NCI-H526 treated with DMSO at 0.1 percent for 48 hours (cell line): ENCODE results near the gene ELAPOR1.

Experiments used
- DNase-seq: peaks from one replicate; lab custom pipeline; 2025; lab: John Stamatoyannopoulos, UW

Gene ELAPOR1

GRCh38 chr1:109094871-109095270, 19.0 kb upstream of the ELAPOR1 start:
- DNase-seq: no peak

- no peak for DNase-seq
Measured at GRCh38 chr1:109095631-109096030, 18.3 kb upstream of the ELAPOR1 start.

DNA sequence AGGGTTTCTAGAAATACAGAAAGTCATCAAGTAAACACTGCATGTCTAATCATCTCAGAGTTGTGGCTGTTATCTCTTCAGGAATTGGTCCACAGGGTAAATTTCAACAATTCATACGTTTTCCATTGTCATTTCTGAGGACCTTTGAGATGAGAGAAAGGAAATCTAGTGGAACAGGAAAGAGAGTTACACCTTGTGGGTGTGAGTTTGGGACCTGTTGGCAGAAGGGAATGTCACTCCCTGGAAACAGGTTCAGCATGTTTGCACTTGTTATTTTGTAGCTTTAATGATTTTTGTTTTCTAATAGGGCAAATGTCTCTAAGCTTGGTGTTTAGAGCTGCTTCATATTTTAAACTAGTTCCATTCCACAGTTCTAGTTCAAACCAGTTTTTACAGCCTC, 17.8 kb upstream of the ELAPOR1 start:
- no peak for DNase-seq

- peak; percentile 98 for DNase-seq
Measured at GRCh38 chr1:109099938-109100773, 13.8 kb upstream of the ELAPOR1 start.

DNA sequence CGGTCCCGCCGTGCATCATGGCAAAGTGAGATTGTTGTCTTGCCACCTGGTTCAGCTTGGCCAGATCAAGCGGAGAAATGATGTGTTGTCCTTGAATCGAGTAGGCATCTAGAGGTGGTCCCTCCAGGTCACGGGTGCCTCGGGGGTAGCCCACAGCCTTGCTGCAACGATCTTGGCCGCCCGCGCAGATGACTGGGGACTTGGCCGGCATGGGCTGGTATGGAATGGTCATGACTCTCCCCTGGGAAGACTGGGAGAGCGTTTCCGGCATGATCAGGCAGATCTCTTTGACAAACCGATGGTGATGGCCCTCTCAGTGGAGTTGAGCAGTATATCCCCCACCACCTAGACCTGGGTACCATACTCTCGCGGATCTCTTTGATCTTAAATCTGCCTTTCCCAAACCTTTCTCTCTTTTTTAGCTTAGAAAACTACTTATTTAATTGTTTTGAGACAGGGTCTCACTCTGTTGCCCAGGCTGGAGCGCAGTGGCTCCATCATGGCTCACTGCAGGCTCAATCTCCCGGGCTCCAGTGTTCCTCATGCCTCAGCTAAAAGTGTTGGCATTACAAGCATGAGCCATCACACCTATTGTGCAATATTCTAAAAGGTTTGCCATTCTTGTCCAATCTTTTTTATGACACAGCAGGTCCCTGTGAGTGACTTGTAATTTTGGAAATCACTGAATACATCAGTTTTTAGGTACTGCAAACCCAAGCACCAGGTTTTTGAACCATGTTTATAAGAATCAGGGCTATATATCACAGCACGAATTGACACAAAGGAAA, 9.4 kb upstream of the ELAPOR1 start:
- DNase-seq: no peak

GRCh38 chr1:109105881-109106280, 8.0 kb upstream of the ELAPOR1 start:
- no peak for DNase-seq

- no peak for DNase-seq
Measured at GRCh38 chr1:109107785-109108184, 6.1 kb upstream of the ELAPOR1 start.

DNA sequence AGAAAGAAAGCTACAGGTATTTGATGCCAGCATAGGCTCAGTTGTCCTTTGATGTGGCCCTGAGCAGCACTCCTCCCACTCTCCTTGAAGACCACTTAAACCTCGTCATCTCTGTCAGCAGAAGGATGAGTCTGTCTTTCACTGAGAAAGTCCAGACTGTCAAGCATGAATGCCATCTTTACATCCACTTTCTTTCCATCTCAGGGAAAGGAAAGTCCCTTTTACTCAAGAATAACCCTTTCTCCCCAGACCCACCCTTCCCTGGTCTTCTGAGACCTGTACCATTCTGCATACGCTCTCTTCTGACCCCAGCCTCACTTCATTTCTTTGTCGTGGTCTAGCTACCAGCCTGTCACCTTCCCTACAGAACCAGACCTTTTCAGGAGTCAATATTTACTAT, 4.0 kb upstream of the ELAPOR1 start:
- DNase-seq: no peak

DNA sequence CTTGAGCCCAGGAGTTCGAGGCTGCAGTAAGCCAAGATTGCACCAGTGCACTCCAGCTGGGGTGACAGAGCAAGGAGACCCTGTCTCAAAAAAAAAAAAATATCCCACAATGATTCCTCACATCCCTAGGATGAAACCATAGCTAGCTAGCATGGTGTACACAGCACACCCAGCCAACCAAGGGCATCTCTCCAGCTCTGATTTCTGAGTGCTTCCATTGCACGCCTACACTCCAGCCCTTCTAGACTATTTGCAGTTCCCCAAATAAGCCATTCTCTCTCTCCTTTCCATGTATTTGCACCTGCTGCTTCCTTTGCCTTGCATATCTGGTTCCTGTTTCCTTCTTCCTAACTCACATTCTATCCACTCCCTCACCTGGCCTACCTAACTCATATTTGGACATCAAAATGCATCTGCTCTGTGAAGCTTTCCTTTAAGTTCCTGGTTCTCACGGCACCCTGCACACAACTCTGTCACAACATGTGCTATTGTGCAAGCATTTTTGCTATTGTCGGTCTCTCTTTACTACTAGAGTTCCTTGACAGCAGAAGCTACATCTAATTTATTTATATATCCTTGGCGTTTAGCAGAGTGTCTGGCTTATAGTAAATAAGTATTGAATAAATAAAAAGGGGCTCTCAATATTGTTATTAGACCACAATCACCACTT, 2.4 kb upstream of the ELAPOR1 start:
- no peak for DNase-seq

DNA sequence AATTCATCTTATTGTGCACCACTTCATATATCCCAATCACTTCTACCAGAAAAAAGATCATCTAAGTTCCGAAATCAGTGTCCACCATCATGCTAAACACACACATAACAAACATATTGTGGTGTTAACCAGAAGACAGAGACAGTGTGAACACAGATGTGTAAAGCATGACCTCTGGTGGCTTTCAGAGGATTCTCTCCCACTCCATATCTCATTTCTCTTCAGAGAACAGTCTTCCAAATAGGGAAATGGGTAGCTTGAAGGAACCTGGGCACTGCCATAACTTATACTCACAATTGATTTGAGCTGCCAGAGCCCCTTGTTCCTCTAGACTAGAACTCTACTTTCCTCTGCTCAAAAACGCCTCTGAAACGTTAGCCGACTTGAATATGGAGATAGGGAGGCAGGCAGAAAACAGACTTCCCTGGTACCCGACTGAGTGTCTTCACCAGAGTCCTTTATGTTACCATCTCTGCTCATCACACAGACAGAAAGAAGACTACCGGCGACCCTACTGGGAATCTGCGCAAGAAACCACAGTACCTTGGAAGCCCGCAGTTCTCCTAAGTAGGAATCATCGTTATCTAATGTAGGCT, 1.8 kb upstream of the ELAPOR1 start:
- no peak for DNase-seq

- DNase-seq: peak; percentile 88
Measured at GRCh38 chr1:109112652-109113285, 1.1 kb upstream of the ELAPOR1 start.

GRCh38 chr1:109114342-109114674, 393 bp downstream of the ELAPOR1 start:
- no peak for DNase-seq

- DNase-seq: no peak
Measured at GRCh38 chr1:109115685-109116084, 1.8 kb downstream of the ELAPOR1 start.

GRCh38 chr1:109116286-109116685, 2.4 kb downstream of the ELAPOR1 start:
- peak; percentile 92 for DNase-seq

GRCh38 chr1:109118089-109118488, 4.2 kb downstream of the ELAPOR1 start:
- DNase-seq: peak; percentile 41

DNA sequence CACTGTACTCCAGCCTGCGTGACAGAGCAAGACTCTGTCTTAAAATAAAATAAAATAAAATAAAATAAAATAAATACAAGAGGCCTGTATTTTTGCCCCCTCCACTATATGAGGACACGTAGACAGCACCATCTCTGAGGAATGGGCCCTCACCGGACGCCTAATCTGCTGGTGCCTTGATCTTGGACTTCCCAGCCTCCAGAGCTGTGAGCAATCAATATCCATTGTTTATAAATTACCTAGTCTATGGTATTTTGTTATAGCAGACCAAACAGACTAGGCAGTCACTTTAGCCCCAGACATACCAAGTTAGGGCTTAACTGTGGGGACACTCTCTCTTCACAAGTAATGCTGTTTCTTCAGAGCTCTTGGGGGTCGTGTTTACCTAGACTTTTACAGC, 6.4 kb downstream of the ELAPOR1 start:
- DNase-seq: no peak

DNA sequence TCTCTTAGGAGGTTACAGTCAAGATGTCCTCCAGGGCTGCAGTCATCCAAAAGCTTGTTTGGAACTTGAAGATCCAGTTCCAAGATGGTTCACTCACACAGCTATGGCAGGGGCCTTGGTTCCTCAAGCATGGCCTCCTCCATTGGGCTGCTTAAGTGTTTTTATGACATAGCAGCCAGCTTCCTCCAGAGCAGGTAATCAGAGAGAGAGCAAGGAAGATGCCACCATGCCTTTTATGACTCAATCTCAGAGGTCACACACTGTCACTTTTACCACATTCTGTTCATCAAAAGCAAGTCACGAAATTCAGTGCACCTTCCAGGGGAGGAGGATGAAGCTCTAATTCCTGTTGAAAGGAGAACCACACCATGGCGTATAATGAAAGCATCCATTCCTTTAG, 17.1 kb downstream of the ELAPOR1 start:
- no peak for DNase-seq

DNA sequence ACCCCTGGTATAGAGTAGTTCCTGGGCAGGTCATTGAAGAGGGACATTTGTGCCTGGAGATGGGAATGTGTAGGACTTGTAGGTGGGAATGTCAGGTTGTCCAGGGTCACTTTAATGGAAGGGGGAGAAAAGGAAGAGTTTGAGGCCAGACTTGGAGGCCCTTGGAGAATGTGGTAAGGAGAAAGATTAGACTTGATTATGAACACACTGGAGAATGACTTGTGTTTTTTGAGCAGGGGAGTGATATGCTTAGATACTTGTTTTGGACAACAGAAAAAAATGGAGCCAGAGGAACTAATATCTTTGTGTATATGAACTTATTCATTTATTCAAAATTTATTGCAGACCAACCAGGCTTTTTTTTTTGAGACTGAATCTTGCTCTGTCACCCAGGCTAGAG, 17.9 kb downstream of the ELAPOR1 start:
- DNase-seq: no peak

- DNase-seq: no peak
Measured at GRCh38 chr1:109133002-109133706, 19.2 kb downstream of the ELAPOR1 start.

GRCh38 chr1:109133815-109134214, 19.9 kb downstream of the ELAPOR1 start:
- DNase-seq: no peak

GRCh38 chr1:109134423-109134822, 20.5 kb downstream of the ELAPOR1 start:
- DNase-seq: peak; percentile 72
